GM18873 (cell line): ENCODE data around the gene LLCFC1.
"Not testable (repeated sequence)": the region's sequence is repeated elsewhere in the genome, so short reads cannot be mapped to it uniquely, and the experiment has no call there.

Source experiments
- ATAC-seq: cut with Tn5 transposase; IDR thresholded peaks from one replicate; pipeline ENCODE4 v1.9.1; 2021; ENCODE audit warnings: mild to moderate bottlenecking, moderate library complexity, moderate number of reproducible peaks; ENCODE audit not compliant: unreplicated experiment, low FRiP score

Gene LLCFC1

DNA sequence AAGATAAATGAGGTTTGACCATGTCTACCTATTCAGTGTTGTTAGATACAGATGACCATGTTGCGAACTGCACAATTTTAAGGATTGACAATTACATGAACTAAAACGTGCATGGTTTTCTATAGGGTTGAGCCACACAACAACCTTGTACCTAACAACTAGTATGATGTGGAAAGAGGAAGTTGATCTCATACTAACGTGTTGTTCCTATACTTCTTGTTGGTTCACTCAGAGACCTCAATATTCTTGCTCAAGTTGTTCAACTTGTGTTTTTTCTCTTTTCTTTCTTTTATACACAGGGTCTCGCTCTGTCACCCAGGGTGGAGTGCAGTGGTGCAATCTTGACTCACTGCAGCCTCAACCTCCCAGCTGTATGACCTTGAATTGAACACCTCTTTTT lies 28.9 kb downstream of the LLCFC1 start:
- ATAC-seq, result no peak

DNA sequence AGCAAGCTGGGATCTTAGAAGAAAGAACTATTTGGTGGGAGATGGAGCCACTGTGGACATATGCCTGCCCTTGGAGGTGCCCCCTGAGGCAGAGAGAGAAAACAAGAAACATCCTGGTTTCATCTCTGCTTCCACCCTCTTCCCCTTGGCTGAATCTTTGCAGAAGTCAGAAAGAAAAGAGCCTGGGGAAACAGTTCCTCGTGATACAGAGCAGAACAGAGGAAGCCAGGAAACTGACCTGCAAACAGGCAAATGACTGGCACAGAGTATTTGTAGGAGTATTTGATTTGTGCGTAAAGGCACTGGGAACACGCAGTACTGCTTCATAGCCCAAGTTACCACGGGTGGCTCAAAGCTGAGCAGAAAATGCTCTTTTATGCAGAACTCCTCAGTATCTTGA lies 29.9 kb downstream of the LLCFC1 start:
- no peak for ATAC-seq

DNA sequence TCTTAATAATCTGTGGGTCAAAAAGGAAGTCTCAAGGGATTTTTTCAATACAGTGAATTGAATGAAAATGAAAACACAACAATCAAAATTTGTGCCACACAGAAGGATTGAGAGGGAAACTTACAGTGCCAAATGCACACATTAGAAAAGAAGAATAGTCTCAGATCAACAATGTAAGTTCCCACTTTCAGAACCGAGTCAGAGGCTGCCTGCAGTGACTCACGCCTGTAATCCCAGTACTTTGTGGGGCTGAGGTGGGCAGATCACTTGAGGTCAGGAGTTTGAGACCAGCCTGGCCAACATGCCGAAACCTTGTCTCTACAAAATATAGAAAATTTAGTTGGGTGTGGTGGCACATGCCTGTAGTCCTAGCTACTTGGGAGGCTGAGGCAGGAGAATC lies 35.3 kb downstream of the LLCFC1 start:
- ATAC-seq, result no peak

DNA sequence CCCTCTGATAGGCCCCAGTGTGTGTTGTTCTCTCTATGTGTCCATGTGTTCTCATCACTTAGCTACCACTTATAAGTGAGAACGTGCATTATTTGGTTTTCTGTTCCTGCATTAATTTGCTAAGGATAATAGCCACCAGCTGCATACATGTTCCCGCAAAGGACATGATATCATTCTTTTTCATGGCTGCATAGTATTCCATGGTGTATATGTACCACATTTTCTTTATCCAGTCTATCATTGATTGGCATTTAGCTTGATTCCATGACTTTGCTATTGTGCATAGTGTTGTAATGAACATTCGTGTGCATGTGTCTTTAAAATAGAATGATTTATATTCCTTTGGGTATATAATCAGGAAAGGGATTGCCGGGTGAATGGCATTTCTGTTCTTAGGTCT lies 39.1 kb downstream of the LLCFC1 start:
- ATAC-seq, result not testable (repeated sequence)

DNA sequence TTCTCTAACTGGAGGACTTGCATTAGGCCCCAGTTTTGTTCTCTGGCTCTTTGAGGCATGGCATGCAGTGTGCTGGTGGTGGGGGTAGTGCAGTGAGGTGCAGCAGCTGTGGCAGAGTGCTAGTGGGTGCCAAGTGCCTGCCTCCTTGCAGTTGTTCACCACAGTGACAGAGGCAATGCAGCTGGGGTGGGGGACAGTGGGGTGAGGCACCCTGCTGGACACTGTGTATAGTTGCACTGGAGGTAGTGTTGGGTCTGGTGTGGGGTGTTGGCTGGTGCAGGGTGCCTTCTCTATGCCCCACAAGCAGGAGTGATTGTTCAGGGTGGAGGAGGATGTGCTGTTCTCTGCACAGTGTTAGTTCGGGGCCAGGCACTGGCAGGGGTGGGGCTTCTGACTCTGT lies 44.5 kb downstream of the LLCFC1 start:
- no peak for ATAC-seq

DNA sequence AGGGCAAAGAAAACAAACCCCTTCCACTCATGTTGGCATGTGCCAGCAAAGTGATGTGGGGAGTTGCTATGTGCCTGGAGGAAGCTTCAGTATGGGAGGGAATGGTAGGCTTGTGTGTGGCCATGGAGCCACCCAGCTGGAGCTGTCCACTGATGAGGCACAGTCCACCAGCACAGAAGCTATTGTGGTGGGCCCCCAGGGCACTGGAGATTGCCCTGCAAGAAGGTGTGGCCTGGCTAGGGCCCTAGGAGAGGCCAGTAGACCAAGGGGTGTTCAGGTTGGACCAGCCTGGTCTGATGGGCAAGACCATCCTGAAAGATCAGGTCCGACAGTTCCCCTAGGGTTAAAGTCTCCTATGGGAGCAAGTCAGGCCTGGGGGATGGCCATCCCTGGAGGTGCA lies 45.0 kb downstream of the LLCFC1 start:
- ATAC-seq, result no peak
